Measurements from ENCODE around the gene NTN3.

The NTN3 gene

DNA sequence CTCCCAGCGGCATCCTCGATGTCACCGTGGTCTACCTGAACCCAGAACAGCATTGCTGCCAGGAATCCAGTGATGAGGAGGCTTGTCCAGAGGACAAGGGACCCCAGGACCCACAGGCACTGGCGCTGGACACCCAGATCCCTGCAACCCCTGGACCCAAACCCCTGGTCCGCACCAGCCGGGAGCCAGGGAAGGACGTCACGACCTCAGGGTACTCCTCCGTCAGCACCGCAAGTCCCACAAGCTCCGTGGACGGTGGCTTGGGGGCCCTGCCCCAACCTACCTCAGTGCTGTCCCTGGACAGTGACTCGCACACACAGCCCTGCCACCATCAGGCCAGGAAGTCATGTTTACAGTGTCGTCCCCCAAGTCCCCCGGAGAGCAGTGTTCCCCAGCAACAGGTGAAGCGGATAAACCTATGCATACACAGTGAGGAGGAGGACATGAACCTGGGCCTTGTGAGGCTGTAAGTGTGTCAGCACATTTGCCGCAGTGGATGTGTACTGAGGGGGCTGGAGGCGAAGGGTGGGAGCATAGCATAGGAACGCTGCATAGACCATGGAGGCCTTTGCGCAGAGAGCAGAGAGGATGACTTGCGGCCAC lies 14.4 kb upstream of the NTN3 start:
- H3K4me3 ChIP-seq (ENCODE audit: low read depth, low read length): no peak overlapping the region
- TF ChIP-seq, protein P1, sequence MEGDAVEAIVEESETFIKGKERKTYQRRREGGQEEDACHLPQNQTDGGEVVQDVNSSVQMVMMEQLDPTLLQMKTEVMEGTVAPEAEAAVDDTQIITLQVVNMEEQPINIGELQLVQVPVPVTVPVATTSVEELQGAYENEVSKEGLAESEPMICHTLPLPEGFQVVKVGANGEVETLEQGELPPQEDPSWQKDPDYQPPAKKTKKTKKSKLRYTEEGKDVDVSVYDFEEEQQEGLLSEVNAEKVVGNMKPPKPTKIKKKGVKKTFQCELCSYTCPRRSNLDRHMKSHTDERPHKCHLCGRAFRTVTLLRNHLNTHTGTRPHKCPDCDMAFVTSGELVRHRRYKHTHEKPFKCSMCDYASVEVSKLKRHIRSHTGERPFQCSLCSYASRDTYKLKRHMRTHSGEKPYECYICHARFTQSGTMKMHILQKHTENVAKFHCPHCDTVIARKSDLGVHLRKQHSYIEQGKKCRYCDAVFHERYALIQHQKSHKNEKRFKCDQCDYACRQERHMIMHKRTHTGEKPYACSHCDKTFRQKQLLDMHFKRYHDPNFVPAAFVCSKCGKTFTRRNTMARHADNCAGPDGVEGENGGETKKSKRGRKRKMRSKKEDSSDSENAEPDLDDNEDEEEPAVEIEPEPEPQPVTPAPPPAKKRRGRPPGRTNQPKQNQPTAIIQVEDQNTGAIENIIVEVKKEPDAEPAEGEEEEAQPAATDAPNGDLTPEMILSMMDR (IDR thresholded peaks at IDR 0.05; ENCODE audit: low read depth, low read length): no peak

DNA sequence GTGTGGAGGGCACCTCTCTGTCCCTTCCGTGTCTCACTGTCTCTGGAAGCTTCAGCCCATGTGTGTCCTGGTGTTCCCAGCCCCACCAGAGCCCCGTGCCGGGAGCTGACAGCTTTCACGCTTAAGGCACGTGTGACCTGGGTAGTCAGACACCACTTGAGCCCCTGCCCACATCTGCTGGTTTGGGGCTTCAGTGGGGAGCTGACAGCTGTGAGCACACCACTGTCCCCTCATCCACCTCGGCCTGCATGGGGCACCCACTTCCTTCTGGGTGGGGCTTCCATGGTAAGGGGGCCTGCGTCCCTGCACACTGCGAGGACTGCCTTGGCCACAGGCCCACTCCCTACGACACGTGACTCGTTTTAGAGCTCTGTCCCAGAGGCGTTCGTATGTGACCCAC lies 13.8 kb upstream of the NTN3 start:
- H3K4me3 ChIP-seq (ENCODE audit: low read depth, low read length): no peak overlapping the region
- TF ChIP-seq, protein P1 (IDR thresholded peaks at IDR 0.05; ENCODE audit: low read depth, low read length): no peak

DNA sequence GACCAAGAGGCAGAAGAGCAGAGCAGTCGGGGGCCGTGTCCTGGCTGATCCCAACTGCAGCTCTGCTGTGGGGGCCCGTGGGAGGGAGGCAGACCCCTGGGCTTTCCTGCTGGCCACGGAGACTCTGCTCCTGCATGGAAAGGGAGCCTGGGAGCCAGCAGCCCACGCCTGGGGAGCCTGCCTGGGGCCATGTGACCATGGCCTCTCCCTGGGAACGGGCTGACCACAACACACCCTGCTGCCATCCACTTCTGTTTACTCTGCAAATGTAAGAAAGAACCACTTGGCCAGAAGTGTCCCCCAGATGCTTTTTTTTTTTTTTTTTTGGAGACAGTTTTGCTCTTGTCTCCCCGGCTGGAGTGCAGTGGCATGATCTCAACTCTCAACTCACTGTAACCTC lies 13.2 kb upstream of the NTN3 start:
- TF ChIP-seq, protein P1 (IDR thresholded peaks at IDR 0.05; ENCODE audit: low read depth, low read length): no peak
- H3K4me3 ChIP-seq (ENCODE audit: low read depth, low read length): no peak overlapping the region

DNA sequence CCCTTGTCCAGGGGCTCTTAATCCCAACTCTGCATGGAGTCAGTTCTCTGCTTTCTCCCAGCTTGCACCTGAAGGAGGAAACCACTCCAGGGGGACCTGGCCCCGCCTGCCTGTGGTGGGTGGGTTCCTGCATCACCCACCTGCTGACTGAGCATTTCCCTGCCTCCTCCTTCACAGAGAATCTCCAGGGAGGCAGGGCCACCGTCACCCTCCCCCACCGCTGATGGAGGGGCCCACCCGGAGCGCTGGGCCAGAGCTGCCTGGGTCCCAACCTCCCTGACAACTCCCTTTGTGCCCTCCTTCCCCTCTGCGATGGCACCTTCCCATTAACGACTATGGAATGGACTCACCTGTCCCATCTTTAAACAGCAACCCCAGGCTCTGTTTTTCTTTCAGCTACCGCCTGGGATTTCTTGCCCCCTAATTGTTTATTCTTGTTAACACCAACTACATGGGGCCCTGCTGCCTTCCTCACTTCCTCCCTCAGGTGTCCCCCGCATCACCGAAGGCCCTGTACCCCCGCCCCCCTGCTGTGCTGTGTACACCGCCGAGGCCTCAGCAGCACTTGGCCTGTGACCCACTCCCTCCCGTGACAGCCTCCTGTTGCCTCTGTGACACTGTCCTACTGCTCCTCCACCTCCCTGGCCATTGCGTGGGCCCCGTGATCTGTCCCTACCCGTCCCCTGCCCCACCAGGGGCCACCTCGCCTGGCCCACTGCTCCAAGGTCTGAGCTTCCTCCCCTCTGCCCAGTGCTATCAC lies 12.0 kb upstream of the NTN3 start:
- TF ChIP-seq, protein P1 (IDR thresholded peaks at IDR 0.05; ENCODE audit: low read depth, low read length): no peak
- peak overlapping the region; percentile 66 for H3K4me3 ChIP-seq (ENCODE audit: low read depth, low read length)

DNA sequence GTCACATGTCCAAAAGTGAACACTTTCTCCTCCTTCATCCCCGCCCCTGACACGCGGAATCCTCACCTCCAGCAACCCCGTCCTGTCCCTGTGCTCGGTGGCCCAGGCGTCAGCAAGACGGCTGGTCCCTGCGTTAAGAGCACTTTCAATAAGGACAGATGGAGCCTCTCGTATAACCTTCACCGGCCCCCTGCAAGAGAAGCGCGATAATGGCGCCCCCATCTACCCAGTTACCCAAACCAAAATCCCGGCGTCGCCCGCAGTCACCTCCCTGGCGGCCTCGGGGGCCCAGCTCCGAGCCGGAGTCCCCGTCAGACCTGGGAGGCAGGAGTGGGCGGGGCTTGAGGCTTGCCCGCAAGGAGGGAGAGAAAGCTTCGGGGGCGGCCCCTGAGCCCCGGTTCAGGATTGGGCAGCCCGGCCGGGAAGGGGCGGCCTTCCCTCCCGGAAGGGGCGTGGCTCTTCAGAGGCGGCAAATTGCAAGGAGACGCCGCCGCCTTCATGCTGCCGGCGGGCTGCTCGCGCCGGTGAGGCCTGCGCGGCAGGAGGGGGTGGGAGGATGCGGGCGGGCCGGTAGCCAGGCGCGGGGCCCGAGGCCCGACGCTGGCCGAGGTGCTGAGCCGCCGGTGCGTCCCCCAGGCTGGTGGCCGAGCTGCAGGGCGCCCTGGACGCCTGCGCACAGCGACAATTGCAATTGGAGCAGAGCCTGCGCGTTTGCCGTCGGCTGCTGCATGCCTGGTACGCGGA lies 11.3 kb upstream of the NTN3 start, which contains the start of gene TEDC2:
TEDC2 (plus strand) TSS at position 463 of the 744 bp plus-strand sequence; CDS start at position 499, 36 bp downstream.
- TF ChIP-seq, protein P1 (IDR thresholded peaks at IDR 0.05; ENCODE audit: low read depth, low read length): no peak
- H3K4me3 ChIP-seq (ENCODE audit: low read depth, low read length): peak within 1 kb of the TSS; percentile 66

DNA sequence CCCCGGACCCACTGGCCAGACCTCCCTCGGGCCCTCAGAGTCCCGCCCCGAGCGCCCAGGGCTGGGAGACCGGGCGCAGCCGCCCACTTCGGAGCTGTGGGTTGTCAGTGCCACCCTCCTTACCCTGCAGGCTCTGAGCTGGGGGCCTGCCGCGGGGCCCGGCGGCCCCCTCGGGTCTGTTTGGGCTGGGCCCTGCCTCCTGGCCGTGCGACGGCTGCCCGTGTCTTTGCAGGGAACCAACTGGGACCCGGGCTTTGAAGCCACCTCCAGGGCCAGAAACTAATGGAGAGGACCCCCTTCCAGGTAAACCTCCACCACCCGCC lies 10.7 kb upstream of the NTN3 start:
- peak overlapping the region; percentile 66 for H3K4me3 ChIP-seq (ENCODE audit: low read depth, low read length)
- TF ChIP-seq, protein P1 (IDR thresholded peaks at IDR 0.05; ENCODE audit: low read depth, low read length): no peak

DNA sequence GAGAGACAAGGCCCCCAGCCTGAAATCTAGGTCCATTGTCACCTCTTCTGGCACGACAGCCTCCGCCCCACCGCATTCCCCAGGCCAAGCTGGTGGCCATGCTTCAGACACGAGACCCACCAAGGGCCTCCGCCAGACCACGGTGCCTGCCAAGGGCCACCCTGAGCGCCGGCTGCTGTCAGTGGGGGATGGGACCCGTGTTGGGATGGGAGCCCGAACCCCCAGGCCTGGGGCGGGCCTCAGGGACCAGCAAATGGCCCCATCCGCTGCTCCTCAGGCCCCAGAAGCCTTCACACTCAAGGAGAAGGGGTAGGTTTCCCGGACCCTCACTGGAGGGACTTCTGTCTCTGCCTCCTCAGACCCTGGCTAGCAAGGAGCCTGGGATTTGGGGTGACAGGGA lies 10.2 kb upstream of the NTN3 start:
- H3K4me3 ChIP-seq (ENCODE audit: low read depth, low read length): peak overlapping the region; percentile 66
- TF ChIP-seq, protein P1 (IDR thresholded peaks at IDR 0.05; ENCODE audit: low read depth, low read length): no peak
